ENCODE data around the gene HRH3. TPM values are rescaled to one million over a fixed set of nuclear protein-coding genes. Genes with fewer than 3 reads are reported as not detected.

The HRH3 gene
- total RNA-seq, 1 experiment from 2014 or later: 1.8 TPM

DNA sequence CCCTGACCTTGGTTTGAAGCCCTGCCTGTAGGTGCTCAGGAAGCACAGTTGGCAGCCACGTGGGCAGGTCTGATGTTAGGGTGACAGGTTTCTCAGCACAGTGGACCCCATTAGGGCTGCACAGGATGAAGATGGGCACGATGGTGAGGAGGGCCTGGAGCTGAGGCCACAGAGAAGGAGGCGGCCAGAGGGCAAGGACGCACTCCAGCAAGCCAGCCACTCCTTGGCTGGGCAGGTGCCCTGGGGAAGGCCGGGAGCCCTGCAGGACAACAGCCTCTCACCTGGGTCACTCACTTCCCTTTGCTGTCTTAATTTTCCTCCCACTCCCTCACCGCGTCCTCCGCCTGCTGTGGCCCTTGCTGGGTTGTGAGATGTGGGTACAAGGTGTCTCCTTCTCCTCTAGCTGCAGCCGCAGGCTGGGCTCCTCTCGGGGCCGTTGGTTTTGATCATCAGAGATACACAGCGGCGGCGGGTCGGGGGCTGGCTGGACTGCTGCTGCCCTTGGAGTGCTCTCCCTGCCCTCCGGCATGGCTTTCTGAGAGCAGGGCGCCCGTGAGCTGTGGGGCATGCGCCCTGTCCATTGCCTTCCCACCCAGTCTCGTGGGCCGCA, 23.9 kb upstream of the HRH3 start:
- H2BK120ac ChIP-seq (ENCODE audit: low read depth, low read length, poor library complexity, severe bottlenecking): no peak overlapping the region
- Mint-ChIP-seq H3K36me3 (ENCODE audit: insufficient read depth in 1 of 3, low read depth in 3 of 3) (peaks cover 0 to 20% (median 15%) of the 10 kb centered on the region in 3 experiments; a peak in 6 of 7 replicates), H3K27me3 (ENCODE audit: low read depth) (no peaks in the 10 kb centered on the region), H3K9me3 (no peaks in the 10 kb centered on the region; a peak in 1 of 5 replicates), H3K4me1 (peaks cover 27 to 28% of the 10 kb centered on the region in 2 experiments), H3K4me3 (no peak overlapping the region), H3K27ac (peak overlapping the region in 2 of 3 experiments; percentile 44 to 82; a peak in 2 of 7 replicates)
- no peak overlapping the region for H3K4ac ChIP-seq (ENCODE audit: low read depth, low read length)
- H2BK20ac ChIP-seq (ENCODE audit: low read depth, low read length, poor library complexity, severe bottlenecking): no peak overlapping the region
- TF ChIP-seq CTCF (conservative IDR thresholded peaks at IDR 0.05): no peak
- no peak overlapping the region for H4K8ac ChIP-seq (replicated peaks; ENCODE audit: insufficient read length, low read depth, low read length)
- no peaks in the 10 kb centered on the region; the same call in 1 of the 2 replicates for H3K4me1 ChIP-seq (ENCODE audit: insufficient read depth, low read length)
- DNase-seq: no peak
- H2BK5ac ChIP-seq (ENCODE audit: insufficient read length, low read length): no peak overlapping the region
- H4K20me1 ChIP-seq (ENCODE audit: control insufficient read depth, insufficient read depth, insufficient read length): no peaks in the 10 kb centered on the region
- no CpG with 5 or more reads among the region's 21 CpGs for WGBS (ENCODE audit: extremely low coverage, insufficient read length, low lambda C conversion rate)
- H3K27ac ChIP-seq (ENCODE audit: insufficient read length, low read depth, low read length): no peak overlapping the region
- H4K91ac ChIP-seq (ENCODE audit: insufficient read length, low read depth, low read length): no peak overlapping the region
- no peak overlapping the region for H2AFZ ChIP-seq (ENCODE audit: low read length)
- no peak overlapping the region for H2BK15ac ChIP-seq (ENCODE audit: low read depth, low read length)
- no peak overlapping the region for H3K23ac ChIP-seq (ENCODE audit: insufficient read length, low read depth, low read length)
- H2BK12ac ChIP-seq (ENCODE audit: insufficient read length, low read depth, low read length): no peak overlapping the region
- H2AK5ac ChIP-seq (ENCODE audit: insufficient read length, low read length): no peak overlapping the region
- H3K23me2 ChIP-seq (ENCODE audit: insufficient read length, low read depth, low read length, poor library complexity, severe bottlenecking): peaks cover 5% of the 10 kb centered on the region
- H3K9ac ChIP-seq (ENCODE audit: extremely low read depth, insufficient read length, low read length): no peak overlapping the region
- H3K56ac ChIP-seq (ENCODE audit: insufficient read length, low read depth, low read length): no peak overlapping the region
- H3T11ph ChIP-seq (ENCODE audit: low read length): no peak overlapping the region
- H3K14ac ChIP-seq (ENCODE audit: insufficient read depth, low read length): no peak overlapping the region; the same call in 1 of the 2 replicates
- H4K5ac ChIP-seq (ENCODE audit: insufficient read length, low read depth, low read length): no peak overlapping the region
- no peak overlapping the region for H3K18ac ChIP-seq (ENCODE audit: insufficient read length, low read depth, low read length)
- H3K79me2 ChIP-seq (ENCODE audit: insufficient read depth, low read length): peaks cover 17% of the 10 kb centered on the region; the same call in 1 of the 2 replicates
- peaks cover 5% of the 10 kb centered on the region for H3K79me1 ChIP-seq (ENCODE audit: insufficient read depth, low read depth, low read length, poor library complexity, severe bottlenecking)
- no peaks in the 10 kb centered on the region for H3K27me3 ChIP-seq (ENCODE audit: insufficient read depth, low read length)
- H3K9me3 ChIP-seq (ENCODE audit: control insufficient read depth, low read depth, low read length): no peaks in the 10 kb centered on the region
- no peak overlapping the region for H3K4me2 ChIP-seq (ENCODE audit: insufficient read depth, insufficient read length, low read length)
